Testis (tissue), 2 donors: Measurements from ENCODE around the gene C1R.

Experiments
- CTCF ChIP-seq, 3 experiments: fragments of 450-650 bp in 2 of 3; fragments of 200-600 bp in 1 of 3; sonication (generic) in 1 of 3; IDR thresholded peaks; one replicate each; pipeline ENCODE4 v1.5.1; 2016 to 2019; ENCODE audit warnings: antibody characterized with exemption in 3 of 3, mild to moderate bottlenecking in 2 of 3, moderate library complexity in 1 of 3
- POLR2A ChIP-seq: fragments of 450-650 bp; IDR thresholded peaks from one replicate; pipeline ENCODE4 v1.6.1; 2017; ENCODE audit warnings: antibody characterized with exemption, mild to moderate bottlenecking, moderate library complexity

- TF ChIP-seq CTCF (IDR thresholded peaks at IDR 0.05) (no peak), POLR2A (no peak)
Observed at GRCh38 chr12:7102582-7102981, 10.3 kb upstream of the C1R start.
